ENCODE measurements around the gene STT3A. TPM values are rescaled to one million over a fixed set of nuclear protein-coding genes. Genes with fewer than 3 reads are reported as not detected.
"Not testable (repeated sequence)": the region's sequence is repeated elsewhere in the genome, so short reads cannot be mapped to it uniquely, and the experiment has no call there.

Gene STT3A
- total RNA-seq, result 165 and 225 TPM in 2 replicates

DNA sequence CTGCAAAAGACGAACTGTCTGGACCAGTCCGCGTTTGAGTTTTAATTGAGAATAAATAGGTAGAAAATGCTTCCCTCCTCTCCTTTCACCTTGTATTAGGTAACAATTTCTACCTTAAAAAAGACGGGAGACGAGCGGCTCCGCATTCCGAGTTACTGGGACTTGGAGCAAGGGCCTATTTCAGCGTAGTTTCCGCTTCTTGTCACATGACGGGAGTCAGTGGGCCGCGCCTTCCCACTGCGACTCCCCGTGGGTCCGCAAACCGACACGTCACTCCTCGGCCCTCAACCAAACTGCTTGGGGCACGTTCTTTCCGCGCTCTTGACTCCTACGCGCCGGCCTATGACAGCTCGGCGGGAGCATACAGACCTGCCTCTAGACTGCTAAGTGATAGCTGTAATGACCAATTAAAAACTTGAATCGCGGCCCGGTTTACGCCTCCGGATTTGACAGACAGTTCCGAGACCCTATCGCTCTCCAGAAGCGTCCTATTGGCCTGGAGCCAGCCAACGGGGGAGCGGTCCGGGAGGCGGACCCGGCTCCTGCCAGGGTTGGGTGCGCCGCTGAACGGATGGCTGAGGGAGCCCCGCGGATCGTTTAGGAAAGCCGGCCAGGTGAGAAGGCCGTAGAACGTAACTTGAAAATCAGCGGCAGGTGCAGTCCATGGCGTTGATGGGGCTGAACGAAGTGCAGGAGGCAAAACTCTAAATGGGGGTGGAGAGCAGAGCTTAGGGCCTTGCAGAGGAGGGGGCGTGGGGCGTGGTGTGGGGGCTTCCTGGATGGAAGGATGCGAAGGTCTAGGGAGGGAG is at the start of gene STT3A:
TSS of gene STT3A (plus strand) at position 548 of the 809 bp plus-strand sequence. CDS start 3,064 bp downstream, outside the sequence.
- peak; percentile 99 for DNase-seq (ENCODE audit: low read depth)

GRCh38 chr11:125550780-125551179 is 41.9 kb upstream of the STT3A start:
- no peak for DNase-seq (ENCODE audit: low read depth)

GRCh38 chr11:125551835-125552342 is 40.8 kb upstream of the STT3A start:
- no peak for DNase-seq (ENCODE audit: low read depth)

DNA sequence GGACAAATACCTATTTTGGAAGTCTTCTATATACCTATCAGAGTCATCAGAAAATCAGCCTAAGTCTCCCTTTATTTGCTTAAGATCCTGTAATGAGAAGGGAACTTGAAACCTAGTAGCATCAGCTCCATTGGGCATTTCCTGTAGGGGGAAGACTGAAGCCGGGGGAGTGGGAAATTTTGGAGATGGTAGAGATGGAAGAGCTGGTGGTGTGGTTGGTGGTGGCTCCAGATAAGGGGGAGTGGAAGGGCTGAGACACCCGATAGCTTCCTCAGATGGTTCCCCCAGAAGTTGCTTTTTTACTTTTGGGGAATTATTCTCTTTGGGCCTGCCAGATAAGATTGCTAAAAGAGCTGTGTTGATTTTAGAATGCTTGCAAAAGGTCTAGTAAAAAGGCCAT is 39.7 kb upstream of the STT3A start:
- DNase-seq (ENCODE audit: low read depth), result no peak

DNA sequence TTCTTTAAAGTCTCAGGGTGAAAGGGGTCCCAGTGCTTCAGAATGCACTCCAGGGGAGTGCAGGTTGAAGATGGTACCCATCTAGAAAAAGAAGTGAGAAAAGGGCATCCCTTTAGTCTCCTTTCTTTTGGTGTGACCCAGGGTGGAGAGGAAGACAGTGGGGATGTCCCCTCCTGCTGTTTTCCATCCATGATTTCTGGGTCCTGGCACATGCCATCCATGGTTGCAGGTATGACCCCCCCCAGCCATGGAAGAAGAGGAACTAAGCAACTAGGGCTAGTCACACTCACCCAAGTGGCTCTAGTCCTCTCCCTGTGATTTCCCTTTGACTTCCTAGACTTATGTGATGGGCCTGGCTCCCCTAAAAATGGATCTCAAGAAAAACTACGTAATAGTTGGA is 39.3 kb upstream of the STT3A start:
- no peak for DNase-seq (ENCODE audit: low read depth)

DNA sequence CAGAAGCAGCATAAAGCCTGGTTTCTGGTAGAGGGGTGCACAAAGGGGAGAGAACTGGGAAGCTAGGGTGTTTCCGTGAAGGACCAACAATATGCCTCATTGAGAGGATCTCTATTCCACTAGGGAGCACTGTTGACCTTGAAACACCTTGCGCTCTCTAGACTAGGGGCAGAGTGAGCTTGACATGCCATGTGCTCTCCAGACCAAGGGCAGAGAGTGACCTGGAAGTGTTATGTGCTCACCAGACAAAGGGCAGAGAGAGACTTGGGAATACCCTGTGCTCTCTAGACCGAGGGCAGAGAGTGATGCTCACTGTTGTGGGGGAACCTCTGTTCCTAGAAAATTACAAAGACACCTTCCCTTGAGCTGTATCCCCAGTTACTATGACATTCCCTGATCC is 38.6 kb upstream of the STT3A start:
- no peak for DNase-seq (ENCODE audit: low read depth)

- DNase-seq (ENCODE audit: low read depth), result no peak
Measured at GRCh38 chr11:125559888-125560287, 32.8 kb upstream of the STT3A start.

DNA sequence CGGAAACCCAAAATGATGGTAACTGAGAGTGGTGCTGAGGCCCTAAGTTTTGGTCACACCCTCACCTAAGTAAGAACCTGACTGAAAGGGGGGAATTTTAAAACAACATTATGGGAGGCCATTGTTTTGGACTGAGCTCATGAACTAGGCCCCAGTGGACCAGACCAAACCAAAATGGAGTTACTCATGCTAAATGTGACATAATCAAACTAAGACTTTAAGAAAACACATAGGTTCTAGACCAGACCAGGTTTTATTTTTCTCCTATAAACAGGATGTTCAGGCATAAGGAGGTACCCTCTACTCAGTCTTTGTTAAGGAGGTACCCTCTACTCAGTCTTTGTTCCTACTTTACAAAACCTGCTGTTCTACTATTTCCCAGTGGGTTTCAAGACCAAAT is 30.7 kb upstream of the STT3A start:
- no peak for DNase-seq (ENCODE audit: low read depth)

- no peak for DNase-seq (ENCODE audit: low read depth)
Measured at GRCh38 chr11:125562430-125562829, 30.2 kb upstream of the STT3A start.

- no peak for DNase-seq (ENCODE audit: low read depth)
Measured at GRCh38 chr11:125564357-125564756, 28.3 kb upstream of the STT3A start.

DNA sequence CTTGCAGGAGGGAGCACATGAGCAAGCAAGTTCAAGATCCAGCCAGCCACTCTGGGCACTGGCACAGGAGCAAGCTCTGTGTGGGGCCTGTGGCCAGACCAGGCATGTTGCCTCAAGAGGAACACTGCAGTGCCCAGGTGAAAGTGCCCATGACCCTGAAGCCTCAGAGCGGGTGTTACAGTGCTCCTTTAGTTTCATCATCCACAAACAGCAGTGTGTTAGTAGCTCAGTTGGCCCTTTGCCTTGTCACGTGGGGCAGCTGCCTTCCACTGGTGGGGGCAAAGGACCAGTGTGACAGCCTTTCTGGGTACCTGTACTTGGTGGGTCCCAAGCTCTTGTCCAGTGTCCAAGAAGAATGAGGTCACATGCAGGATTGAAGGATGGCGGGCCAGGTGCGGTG is 26.4 kb upstream of the STT3A start:
- no peak for DNase-seq (ENCODE audit: low read depth)

GRCh38 chr11:125568970-125569914 is 23.4 kb upstream of the STT3A start, which contains the start of gene EI24:
Gene EI24 (plus strand): TSS chr11:125569477. CDS start chr11:125572528, 3,051 bp downstream.
- peak; percentile 70 for DNase-seq (ENCODE audit: low read depth)

DNA sequence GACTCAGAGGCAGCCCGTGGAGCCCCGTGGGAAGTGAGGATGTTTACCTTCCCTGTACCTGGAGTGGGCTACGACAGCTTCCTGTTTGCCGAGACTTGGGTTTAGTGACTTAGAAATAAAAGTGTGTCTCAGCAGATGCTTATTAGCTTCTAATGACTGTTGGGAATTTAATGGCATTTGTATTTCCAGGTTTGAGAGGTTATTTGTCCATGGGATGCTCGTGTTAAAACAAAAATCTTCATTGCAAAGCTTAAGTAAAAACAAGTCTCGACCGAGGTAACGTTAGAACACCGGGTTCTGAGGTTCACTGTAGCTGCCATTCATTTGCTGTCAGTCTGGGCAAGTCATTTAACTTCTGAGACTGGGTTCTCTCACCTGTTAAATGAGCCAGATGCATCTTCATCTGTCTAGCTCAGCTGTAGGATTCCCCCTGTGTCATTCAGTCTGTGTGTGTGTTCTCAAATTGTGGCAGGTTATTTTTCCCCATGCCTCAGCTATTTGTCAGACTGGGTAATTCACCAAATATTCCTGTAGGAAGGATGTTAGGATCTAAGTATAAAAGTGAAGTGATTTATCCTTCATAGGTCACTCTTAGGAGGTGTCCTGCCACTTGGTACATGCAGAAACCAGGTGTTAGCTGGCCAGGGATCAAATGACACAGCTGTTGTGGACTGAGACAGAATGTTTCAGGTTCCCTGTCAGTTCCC is 22.6 kb upstream of the STT3A start:
- DNase-seq (ENCODE audit: low read depth), result peak; percentile 9

DNA sequence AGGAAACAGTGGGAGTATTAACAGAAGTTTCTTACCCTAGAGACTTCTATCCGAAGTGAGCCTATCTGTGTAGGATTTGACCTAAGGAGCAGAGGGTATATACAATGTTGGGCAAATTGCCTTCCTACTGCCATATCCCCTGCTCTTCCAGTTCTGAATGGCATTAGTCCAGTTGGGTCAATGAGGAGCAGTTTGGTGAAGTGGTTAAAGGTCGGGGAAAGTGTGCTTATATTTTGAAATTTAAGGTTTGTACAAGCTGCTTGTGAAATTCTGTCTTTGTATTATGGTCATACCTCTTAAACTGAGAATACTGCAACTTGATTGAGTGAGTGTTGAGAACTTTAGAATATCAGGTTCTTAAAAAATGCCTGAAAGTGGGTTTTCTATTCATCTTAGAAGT is 21.7 kb upstream of the STT3A start:
- no peak for DNase-seq (ENCODE audit: low read depth)

GRCh38 chr11:125572916-125573315 is 19.7 kb upstream of the STT3A start:
- no peak for DNase-seq (ENCODE audit: low read depth)

DNA sequence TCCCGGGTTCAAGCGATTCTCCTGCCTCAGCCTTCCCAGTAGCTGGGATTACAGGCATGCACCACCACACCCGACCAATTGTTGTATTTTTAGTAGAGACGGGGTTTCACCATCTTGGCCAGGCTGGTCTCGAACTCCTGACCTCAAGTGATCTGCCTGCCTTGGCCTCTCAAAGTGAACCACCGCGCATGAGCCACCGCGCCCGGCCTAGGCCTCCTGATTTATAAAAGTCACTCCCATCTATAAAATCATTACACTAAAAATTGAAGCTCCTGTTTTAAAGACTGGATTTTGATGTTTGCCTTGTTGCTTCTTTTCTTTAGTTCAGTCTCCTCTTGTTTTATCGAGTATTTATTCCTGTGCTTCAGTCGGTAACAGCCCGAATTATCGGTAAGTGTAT is 15.5 kb upstream of the STT3A start:
- DNase-seq (ENCODE audit: low read depth), result not testable (repeated sequence)

DNA sequence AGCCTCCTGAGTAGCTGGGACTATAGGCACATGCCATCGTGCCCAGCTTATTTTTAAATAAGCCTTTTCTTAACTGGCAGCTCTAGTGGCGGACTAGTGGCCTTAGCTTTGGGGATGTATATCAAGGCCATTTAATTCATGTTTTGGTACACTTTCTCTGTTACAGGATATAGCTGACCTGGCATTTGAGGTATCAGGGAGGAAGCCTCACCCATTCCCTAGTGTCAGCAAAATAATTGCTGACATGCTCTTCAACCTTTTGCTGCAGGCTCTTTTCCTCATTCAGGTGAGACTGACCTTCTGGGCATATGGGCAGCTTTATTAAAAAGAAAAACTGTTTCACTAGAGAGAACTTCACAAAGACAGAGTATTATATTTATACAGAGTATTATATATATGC is 13.9 kb upstream of the STT3A start:
- DNase-seq (ENCODE audit: low read depth), result no peak

- no peak for DNase-seq (ENCODE audit: low read depth)
Measured at GRCh38 chr11:125579811-125580210, 12.8 kb upstream of the STT3A start.

GRCh38 chr11:125583496-125583895 is 9.2 kb upstream of the STT3A start:
- DNase-seq (ENCODE audit: low read depth), result no peak

- DNase-seq (ENCODE audit: low read depth), result no peak
Measured at GRCh38 chr11:125585487-125585886, 7.2 kb upstream of the STT3A start.

DNA sequence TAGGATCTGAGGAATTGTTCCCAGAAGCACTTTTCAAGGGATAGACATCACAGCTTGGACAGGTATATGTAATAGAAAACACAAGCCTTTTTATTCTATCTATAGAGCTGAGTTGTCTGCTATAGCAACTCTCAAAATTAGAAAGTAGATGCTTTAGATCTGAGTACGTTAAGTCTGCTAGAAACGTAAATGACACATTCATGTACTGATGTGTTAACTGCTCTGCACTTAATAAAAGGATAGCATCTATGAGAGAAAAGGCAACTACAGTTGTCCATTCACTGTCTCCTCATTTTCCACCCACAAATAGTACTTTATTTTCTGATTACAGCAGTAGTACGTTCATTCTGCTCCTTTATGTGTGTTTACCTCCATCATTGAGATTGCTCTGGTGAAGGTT is 6.0 kb upstream of the STT3A start:
- DNase-seq (ENCODE audit: low read depth), result no peak

- no peak for DNase-seq (ENCODE audit: low read depth)
Measured at GRCh38 chr11:125587480-125587879, 5.2 kb upstream of the STT3A start.

Data from renal cortical epithelial cell (primary cell).